ENCODE data around the gene KCNIP1.

Gene KCNIP1

DNA sequence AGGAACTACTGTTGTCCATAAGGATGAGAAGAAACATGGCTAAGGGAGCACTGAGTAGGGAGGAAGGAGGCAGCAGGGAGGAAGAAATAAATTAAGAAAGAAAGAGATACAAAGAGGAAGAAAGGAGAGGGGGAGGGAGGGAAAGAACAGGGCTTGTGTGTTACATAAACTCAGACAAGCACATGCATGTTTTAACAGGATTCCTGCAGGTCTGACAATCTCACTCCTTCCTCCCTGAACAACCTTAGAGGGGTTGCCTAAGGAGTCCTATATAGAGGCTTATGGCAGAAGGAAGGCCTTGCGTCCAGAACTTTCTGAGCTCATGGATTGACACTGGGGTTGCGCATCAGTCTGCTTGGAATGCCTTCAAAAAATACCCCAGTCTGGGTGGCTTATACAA lies 4.2 kb upstream of the KCNIP1 start:
- Histone ChIP-seq H3K27me3 (ENCODE audit: insufficient read depth, low read length, poor library complexity, severe bottlenecking) (no peaks in the 10 kb centered on the region), H3K4me3 (ENCODE audit: low read length, poor library complexity, severe bottlenecking) (no peak overlapping the region), H3K36me3 (ENCODE audit: insufficient read depth, low read length) (no peaks in the 10 kb centered on the region), H3K79me2 (ENCODE audit: insufficient read depth, low read length) (no peaks in the 10 kb centered on the region), H3K9me2 (replicated peaks; ENCODE audit: low read depth, low read length) (no peaks in the 10 kb centered on the region), H4K20me1 (ENCODE audit: insufficient read depth, low read length, poor library complexity, severe bottlenecking) (no peaks in the 10 kb centered on the region), H3K9ac (ENCODE audit: low read depth, low read length, poor library complexity, severe bottlenecking) (no peak overlapping the region), H2AFZ (ENCODE audit: low read length) (no peak overlapping the region), H3K4me2 (ENCODE audit: low read depth, low read length, poor library complexity, severe bottlenecking) (no peak overlapping the region), H3K9me3 (ENCODE audit: insufficient read depth, low read depth, low read length) (no peaks in the 10 kb centered on the region), H3F3A (ENCODE audit: low read depth) (no peaks in the 10 kb centered on the region), H3K4me1 (ENCODE audit: insufficient read depth, low read length, poor library complexity, severe bottlenecking) (no peaks in the 10 kb centered on the region)
- TF ChIP-seq, protein P1, sequence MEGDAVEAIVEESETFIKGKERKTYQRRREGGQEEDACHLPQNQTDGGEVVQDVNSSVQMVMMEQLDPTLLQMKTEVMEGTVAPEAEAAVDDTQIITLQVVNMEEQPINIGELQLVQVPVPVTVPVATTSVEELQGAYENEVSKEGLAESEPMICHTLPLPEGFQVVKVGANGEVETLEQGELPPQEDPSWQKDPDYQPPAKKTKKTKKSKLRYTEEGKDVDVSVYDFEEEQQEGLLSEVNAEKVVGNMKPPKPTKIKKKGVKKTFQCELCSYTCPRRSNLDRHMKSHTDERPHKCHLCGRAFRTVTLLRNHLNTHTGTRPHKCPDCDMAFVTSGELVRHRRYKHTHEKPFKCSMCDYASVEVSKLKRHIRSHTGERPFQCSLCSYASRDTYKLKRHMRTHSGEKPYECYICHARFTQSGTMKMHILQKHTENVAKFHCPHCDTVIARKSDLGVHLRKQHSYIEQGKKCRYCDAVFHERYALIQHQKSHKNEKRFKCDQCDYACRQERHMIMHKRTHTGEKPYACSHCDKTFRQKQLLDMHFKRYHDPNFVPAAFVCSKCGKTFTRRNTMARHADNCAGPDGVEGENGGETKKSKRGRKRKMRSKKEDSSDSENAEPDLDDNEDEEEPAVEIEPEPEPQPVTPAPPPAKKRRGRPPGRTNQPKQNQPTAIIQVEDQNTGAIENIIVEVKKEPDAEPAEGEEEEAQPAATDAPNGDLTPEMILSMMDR (conservative IDR thresholded peaks at IDR 0.05; ENCODE audit: low read length): no peak
- TF ChIP-seq EZH2phosphoT487 (IDR thresholded peaks at IDR 0.05; ENCODE audit: borderline replicate concordance): no peak

DNA sequence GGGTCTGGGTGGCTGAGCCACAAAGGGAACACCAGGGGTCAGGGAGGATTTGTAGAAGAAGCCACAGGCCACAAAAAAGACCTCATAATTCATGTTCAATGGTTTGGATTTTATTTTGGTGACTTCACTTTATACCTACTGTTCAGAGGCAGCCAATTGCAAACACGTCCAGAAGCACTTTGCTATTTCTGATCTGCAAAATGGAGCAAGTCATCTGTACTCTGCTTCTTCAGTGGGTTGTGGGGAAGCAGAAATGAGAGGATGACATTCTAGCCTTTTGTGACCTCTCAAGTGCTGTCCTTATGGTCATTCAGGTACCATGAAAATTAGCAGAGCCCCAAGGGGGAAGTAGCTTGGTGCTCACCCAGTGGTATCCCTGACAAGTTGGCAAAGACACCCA lies 2.5 kb upstream of the KCNIP1 start:
- no peak overlapping the region for H3K9ac ChIP-seq (ENCODE audit: low read depth, low read length, poor library complexity, severe bottlenecking)

DNA sequence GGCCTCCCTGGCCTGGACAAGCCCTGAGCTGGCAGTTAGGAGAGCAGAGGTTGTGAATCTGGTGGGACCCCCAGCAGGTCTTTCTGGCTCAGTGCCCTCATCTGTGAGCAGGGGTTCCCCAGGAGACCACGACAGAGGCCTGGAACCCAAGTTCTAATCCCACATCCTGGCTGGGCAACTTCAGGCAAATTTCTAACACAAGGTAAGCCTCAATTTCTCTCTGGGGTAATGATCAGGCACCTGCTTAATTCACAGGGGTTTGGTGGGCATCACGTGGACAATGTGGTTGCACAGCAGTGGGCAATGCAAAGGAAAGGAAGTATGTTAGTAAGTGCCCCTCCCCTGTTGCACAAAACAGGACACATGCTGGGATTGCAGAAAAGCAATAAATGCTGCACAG lies 1.9 kb upstream of the KCNIP1 start:
- no peak overlapping the region for H3K9ac ChIP-seq (ENCODE audit: low read depth, low read length, poor library complexity, severe bottlenecking)
- H3K4me3 ChIP-seq (ENCODE audit: low read length, poor library complexity, severe bottlenecking): no peak overlapping the region
- no peaks in the 10 kb centered on the region for H3K4me1 ChIP-seq (ENCODE audit: insufficient read depth, low read length, poor library complexity, severe bottlenecking)
- no peaks in the 10 kb centered on the region for H3K36me3 ChIP-seq (ENCODE audit: insufficient read depth, low read length)
- H3K9me2 ChIP-seq (replicated peaks; ENCODE audit: low read depth, low read length): no peaks in the 10 kb centered on the region
- TF ChIP-seq, protein P1 (conservative IDR thresholded peaks at IDR 0.05; ENCODE audit: low read length): no peak
- no peak for TF ChIP-seq EZH2phosphoT487 (IDR thresholded peaks at IDR 0.05; ENCODE audit: borderline replicate concordance)
- no peak overlapping the region for H3K4me2 ChIP-seq (ENCODE audit: low read depth, low read length, poor library complexity, severe bottlenecking)
- H2AFZ ChIP-seq (ENCODE audit: low read length): no peak overlapping the region
- H3K79me2 ChIP-seq (ENCODE audit: insufficient read depth, low read length): no peaks in the 10 kb centered on the region
- H3K27me3 ChIP-seq (ENCODE audit: insufficient read depth, low read length, poor library complexity, severe bottlenecking): no peaks in the 10 kb centered on the region
- no peaks in the 10 kb centered on the region for H4K20me1 ChIP-seq (ENCODE audit: insufficient read depth, low read length, poor library complexity, severe bottlenecking)
- no peaks in the 10 kb centered on the region for H3K9me3 ChIP-seq (ENCODE audit: insufficient read depth, low read depth, low read length)
- no peaks in the 10 kb centered on the region for H3F3A ChIP-seq (ENCODE audit: low read depth)

More for the DNA sequence above, 2.5 kb upstream of the KCNIP1 start:
- Histone ChIP-seq H3K79me2 (ENCODE audit: insufficient read depth, low read length) (no peaks in the 10 kb centered on the region), H3K9me3 (ENCODE audit: insufficient read depth, low read depth, low read length) (no peaks in the 10 kb centered on the region), H3F3A (ENCODE audit: low read depth) (no peaks in the 10 kb centered on the region), H3K4me3 (ENCODE audit: low read length, poor library complexity, severe bottlenecking) (no peak overlapping the region), H3K4me2 (ENCODE audit: low read depth, low read length, poor library complexity, severe bottlenecking) (no peak overlapping the region), H3K9me2 (replicated peaks; ENCODE audit: low read depth, low read length) (no peaks in the 10 kb centered on the region), H3K4me1 (ENCODE audit: insufficient read depth, low read length, poor library complexity, severe bottlenecking) (no peaks in the 10 kb centered on the region), H4K20me1 (ENCODE audit: insufficient read depth, low read length, poor library complexity, severe bottlenecking) (no peaks in the 10 kb centered on the region), H2AFZ (ENCODE audit: low read length) (no peak overlapping the region), H3K27me3 (ENCODE audit: insufficient read depth, low read length, poor library complexity, severe bottlenecking) (no peaks in the 10 kb centered on the region), H3K36me3 (ENCODE audit: insufficient read depth, low read length) (no peaks in the 10 kb centered on the region)
- TF ChIP-seq, protein P1 (conservative IDR thresholded peaks at IDR 0.05; ENCODE audit: low read length): no peak
- TF ChIP-seq EZH2phosphoT487 (IDR thresholded peaks at IDR 0.05; ENCODE audit: borderline replicate concordance): no peak

All from Loucy (cell line).